Neural crest cell (in vitro differentiated cells): ENCODE results near the gene TMEM158. TPM values are rescaled to one million over a fixed set of nuclear protein-coding genes. Genes with fewer than 3 reads are reported as not detected.

Source experiments
- DNase-seq: peaks from one replicate; pipeline ENCODE4 v3.0.0; 2021; ENCODE audit warnings: low read depth, mixed read lengths, low spot score
- H3K27ac Mint-ChIP-seq: one replicate; pipeline ENCODE4 v1.8.0; 2021; ENCODE audit warnings: mild to moderate bottlenecking, mixed read lengths; ENCODE audit not compliant: unreplicated experiment
- H3K27me3 Mint-ChIP-seq: 2 replicates; pipeline ENCODE4 v1.8.0; 2021; ENCODE audit warnings: low read depth, mild to moderate bottlenecking, mixed read lengths
- H3K36me3 Mint-ChIP-seq: 2 replicates; pipeline ENCODE4 v1.8.0; 2021; ENCODE audit warnings: low read depth, mild to moderate bottlenecking, mixed read lengths
- H3K4me1 Mint-ChIP-seq: 2 replicates; pipeline ENCODE4 v1.8.0; 2021; ENCODE audit warnings: mixed read lengths
- H3K4me3 Mint-ChIP-seq: one replicate; pipeline ENCODE4 v1.8.0; 2021; ENCODE audit warnings: mild to moderate bottlenecking, mixed read lengths
- H3K9me3 Mint-ChIP-seq: 2 replicates; pipeline ENCODE4 v1.8.0; 2021; ENCODE audit warnings: mixed read lengths
- CTCF ChIP-seq: fragments of 200-600 bp; sonication (generic); conservative IDR thresholded peaks from 2 replicates; pipeline ENCODE4 v1.5.0; 2021; ENCODE audit warnings: antibody characterized with exemption, mild to moderate bottlenecking
- total RNA-seq: library from RNA; stranded (reverse); gene quantifications from 2 replicates; pipeline ENCODE4 v1.2.1, GENCODE V29; 2021

The TMEM158 gene
- total RNA-seq, 1 donor from 2014 or later: 10.7 TPM

- peaks cover 32% of the 10 kb centered on the region for H3K4me1 Mint-ChIP-seq
- no peak for DNase-seq
- no peaks in the 10 kb centered on the region for H3K9me3 Mint-ChIP-seq
- no peak overlapping the region for H3K27ac Mint-ChIP-seq
- peaks cover 52% of the 10 kb centered on the region for H3K27me3 Mint-ChIP-seq
- H3K4me3 Mint-ChIP-seq: peak overlapping the region; percentile 99
- H3K36me3 Mint-ChIP-seq: no peaks in the 10 kb centered on the region
- TF ChIP-seq CTCF: no peak
These were observed 2.0 kb downstream of the TMEM158 start for GRCh38 chr3:45223889-45224727.

GRCh38 chr3:45219694-45220093, 6.4 kb downstream of the TMEM158 start:
- H3K9me3 Mint-ChIP-seq: no peaks in the 10 kb centered on the region

GRCh38 chr3:45218578-45219390, 7.3 kb downstream of the TMEM158 start:
- H3K27me3 Mint-ChIP-seq: peaks cover 18% of the 10 kb centered on the region

More at GRCh38 chr3:45219694-45220093, 6.4 kb downstream of the TMEM158 start:
- Mint-ChIP-seq H3K4me3 (no peak overlapping the region), H3K36me3 (no peaks in the 10 kb centered on the region), H3K27ac (no peak overlapping the region), H3K27me3 (peaks cover 26% of the 10 kb centered on the region), H3K4me1 (peaks cover 15% of the 10 kb centered on the region)
- no peak for DNase-seq
- TF ChIP-seq CTCF: no peak

GRCh38 chr3:45216021-45216609, 10.0 kb downstream of the TMEM158 start:
- Mint-ChIP-seq H3K27ac (no peak overlapping the region), H3K36me3 (no peaks in the 10 kb centered on the region), H3K4me1 (no peaks in the 10 kb centered on the region), H3K4me3 (no peak overlapping the region), H3K27me3 (peaks cover 2% of the 10 kb centered on the region), H3K9me3 (no peaks in the 10 kb centered on the region)
- no peak for TF ChIP-seq CTCF
- no peak for DNase-seq

More at GRCh38 chr3:45218578-45219390, 7.3 kb downstream of the TMEM158 start:
- DNase-seq: no peak
- H3K4me1 Mint-ChIP-seq: peaks cover 6% of the 10 kb centered on the region
- no peaks in the 10 kb centered on the region for H3K36me3 Mint-ChIP-seq
- no peak overlapping the region for H3K27ac Mint-ChIP-seq
- no peaks in the 10 kb centered on the region for H3K9me3 Mint-ChIP-seq
- no peak for TF ChIP-seq CTCF
- no peak overlapping the region for H3K4me3 Mint-ChIP-seq

GRCh38 chr3:45215466-45215865, 10.6 kb downstream of the TMEM158 start:
- no peaks in the 10 kb centered on the region for H3K36me3 Mint-ChIP-seq
- no peak for DNase-seq
- no peaks in the 10 kb centered on the region for H3K4me1 Mint-ChIP-seq
- peaks cover 7% of the 10 kb centered on the region for H3K27me3 Mint-ChIP-seq
- H3K9me3 Mint-ChIP-seq: no peaks in the 10 kb centered on the region
- no peak overlapping the region for H3K4me3 Mint-ChIP-seq
- no peak overlapping the region for H3K27ac Mint-ChIP-seq
- TF ChIP-seq CTCF: no peak
